GM13976 (cell line): ENCODE results near the gene SLC35F3.

Experiments
- DNase-seq: peaks from one replicate; pipeline ENCODE4 v3.0.0; 2012; ENCODE audit warnings: low spot score
- in situ Hi-C: fragments of 300-500 bp; cut with MboI; formaldehyde crosslinking; loops from one replicate; pipeline ENCODE4 v1.12.0; 2022; ENCODE audit warnings: low sequenced_read_pairs, mixed read lengths, inconsistent platforms; ENCODE audit not compliant: unreplicated experiment
- TF ChIP-seq, protein P1 (sequence below): IDR thresholded peaks from 2 replicates; pipeline ENCODE4 v1.5.1; 2012; ENCODE audit warnings: borderline replicate concordance, mild to moderate bottlenecking; ENCODE audit not compliant: insufficient read depth; ENCODE audit errors: extremely low read depth, missing control alignments, control extremely low read depth

SLC35F3 gene

DNA sequence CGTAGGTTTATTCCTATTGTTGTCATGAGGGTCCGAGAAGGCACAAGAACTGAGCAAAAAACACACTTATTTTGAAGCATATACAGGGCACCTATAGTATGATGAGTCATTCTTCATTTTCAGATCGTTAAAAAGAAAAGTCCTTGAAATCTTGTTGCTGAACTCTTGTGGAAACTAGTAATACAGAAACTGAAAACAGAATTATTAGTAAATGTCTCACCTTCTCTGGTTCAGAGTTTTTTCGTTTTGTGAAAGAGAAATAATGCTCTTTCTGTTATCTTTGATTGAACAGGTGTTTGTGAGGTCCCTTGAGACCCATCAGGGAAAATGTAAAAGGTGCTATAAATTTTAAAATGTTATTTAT, 366.7 kb downstream of the SLC35F3 start:
- TF ChIP-seq, protein P1, sequence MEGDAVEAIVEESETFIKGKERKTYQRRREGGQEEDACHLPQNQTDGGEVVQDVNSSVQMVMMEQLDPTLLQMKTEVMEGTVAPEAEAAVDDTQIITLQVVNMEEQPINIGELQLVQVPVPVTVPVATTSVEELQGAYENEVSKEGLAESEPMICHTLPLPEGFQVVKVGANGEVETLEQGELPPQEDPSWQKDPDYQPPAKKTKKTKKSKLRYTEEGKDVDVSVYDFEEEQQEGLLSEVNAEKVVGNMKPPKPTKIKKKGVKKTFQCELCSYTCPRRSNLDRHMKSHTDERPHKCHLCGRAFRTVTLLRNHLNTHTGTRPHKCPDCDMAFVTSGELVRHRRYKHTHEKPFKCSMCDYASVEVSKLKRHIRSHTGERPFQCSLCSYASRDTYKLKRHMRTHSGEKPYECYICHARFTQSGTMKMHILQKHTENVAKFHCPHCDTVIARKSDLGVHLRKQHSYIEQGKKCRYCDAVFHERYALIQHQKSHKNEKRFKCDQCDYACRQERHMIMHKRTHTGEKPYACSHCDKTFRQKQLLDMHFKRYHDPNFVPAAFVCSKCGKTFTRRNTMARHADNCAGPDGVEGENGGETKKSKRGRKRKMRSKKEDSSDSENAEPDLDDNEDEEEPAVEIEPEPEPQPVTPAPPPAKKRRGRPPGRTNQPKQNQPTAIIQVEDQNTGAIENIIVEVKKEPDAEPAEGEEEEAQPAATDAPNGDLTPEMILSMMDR = no peak
- DNase-seq = peak; percentile 79
- in situ Hi-C loops = no loop called here

DNA sequence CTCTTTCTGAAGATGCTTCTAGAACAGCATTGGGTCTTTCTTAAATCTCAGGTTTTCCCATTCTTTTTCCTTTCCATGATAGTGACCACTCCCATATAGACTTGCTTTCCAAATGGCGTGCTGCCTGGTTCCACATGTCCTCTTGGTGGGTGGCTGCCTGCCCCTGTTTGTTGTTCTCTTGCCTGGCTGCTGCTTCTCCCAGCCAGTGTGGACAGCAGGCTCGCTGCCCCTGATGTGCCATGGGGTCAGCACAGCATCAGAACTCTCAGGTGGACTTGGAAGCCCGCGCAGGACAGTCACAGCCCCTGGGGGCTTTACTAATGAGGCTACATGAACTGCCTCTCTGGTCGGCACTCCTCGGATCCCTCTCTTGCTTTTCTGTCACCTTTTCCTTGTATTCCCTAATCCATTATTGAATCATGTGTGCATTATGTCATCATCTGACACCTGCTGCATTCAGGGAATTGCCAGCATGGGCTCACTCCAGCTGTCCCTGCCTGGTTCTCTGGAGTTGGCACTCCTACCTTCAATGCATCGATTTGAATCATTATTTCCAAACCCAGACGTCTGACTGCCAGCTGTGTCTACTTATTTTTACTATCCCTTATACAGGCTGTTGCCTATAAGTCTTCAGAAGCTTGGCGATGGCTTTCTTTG, 368.3 kb downstream of the SLC35F3 start:
- TF ChIP-seq, protein P1 = no peak
- no peak for DNase-seq
- in situ Hi-C loops = no loop called here

DNA sequence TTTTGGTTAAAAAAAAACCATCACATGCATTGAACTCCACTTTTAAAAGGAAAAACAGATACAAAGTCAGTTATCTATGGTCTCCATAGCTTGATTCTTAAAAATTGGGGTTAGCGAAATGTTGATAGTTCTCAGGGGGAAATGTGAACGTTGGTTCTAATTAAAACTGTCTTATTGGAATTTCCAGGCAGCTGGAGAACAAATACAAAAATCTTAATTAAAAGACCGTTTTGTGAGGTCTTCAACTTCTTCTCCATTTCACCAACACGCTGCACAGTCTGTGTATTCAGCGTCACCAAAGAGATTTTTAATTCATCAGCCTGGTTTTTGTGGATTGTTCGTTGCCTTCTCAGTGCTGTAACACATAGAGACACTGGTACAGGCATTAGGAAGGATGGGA, 369.5 kb downstream of the SLC35F3 start:
- no peak for DNase-seq
- in situ Hi-C loops = no loop called here
- TF ChIP-seq, protein P1 = no peak

DNA sequence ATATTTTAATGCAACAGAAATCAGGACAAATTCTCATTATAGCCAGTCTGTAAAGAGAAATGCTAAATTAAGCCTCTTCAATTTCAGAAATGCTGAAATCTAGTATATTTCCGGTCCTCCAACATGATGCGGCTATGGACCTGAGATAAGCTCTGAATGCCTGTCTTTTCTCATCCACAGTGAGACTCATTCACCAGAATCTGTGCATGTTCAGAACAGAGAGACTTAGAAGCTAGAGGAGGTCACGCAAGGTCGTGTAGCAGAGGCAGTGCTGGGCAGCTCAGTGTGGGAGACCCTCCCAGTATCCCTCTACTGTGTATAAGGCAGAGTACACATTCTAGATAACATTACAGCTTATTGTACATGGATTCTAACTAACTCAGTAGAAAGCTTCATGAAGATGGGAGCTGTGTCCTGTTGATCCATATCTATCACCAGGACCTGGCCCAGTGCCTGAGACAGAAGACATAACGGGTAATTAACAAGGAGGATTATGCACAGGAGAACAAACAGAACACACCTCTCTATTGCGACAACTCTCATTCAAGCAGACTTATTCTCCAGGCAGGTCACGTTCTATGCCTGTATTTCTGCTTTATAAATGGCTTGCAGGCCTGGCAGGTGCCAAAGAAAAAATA, 371.8 kb downstream of the SLC35F3 start:
- no peak for DNase-seq
- in situ Hi-C loops = no loop called here
- TF ChIP-seq, protein P1 = no peak

DNA sequence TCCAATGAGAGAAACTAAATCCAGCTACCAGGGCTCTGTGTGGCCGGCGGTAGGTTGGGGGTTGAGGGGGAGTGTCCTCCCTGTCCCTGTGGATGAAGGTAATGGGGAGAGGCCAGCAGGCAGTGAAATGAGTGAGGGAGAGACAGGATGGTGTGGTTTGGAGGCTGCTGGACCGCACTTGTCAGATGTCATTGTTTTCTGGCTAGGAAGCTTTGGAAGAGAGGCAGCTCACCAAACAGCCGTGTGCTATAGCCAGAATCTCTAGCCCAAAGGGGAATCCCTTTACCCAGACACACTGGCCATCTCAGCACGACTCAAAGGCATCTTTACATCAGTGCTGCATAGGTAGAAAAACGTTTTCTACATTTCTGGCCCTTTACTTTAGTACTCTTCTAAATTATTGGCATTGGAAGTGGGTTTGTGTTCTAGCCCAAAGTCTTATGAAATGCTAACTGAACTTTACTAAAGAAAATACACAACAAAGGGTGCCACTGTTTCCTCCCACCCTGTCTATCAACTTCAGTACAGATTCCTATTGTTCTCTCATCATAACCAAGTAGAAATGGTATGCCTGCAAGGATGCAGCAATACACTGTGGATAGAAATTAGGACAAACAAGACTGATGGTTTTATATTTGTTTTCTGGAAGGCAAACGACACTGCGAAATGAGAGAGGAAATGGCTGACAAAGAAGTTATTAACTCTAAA, 372.8 kb downstream of the SLC35F3 start:
- DNase-seq = no peak
- TF ChIP-seq, protein P1 = no peak
- in situ Hi-C loops = no loop called here

DNA sequence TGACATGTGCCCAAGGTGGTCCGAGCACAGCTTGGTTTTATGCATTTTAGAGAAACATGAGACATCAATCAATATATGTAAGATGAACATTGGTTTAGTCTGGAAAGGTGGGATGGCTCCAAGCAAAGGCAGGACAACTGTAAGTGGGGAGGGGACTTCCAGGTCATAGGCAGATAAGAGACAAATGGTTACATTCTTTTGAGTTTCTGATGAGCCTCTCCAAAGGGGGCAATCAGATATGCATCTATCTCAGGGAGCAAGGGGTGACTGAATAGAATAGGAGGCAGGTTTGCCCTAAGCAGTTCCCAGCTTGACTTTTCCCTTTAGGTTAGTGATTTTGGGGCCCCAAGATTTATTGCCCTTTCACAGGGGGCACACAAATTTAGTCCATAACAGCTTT, 374.5 kb downstream of the SLC35F3 start:
- DNase-seq = no peak
- in situ Hi-C loops = no loop called here
- TF ChIP-seq, protein P1 = no peak
